Measurements from ENCODE around the gene CCT6A.
"Not testable (repeated sequence)": the region's sequence is repeated elsewhere in the genome, so short reads cannot be mapped to it uniquely, and the experiment has no call there.

Gene CCT6A

DNA sequence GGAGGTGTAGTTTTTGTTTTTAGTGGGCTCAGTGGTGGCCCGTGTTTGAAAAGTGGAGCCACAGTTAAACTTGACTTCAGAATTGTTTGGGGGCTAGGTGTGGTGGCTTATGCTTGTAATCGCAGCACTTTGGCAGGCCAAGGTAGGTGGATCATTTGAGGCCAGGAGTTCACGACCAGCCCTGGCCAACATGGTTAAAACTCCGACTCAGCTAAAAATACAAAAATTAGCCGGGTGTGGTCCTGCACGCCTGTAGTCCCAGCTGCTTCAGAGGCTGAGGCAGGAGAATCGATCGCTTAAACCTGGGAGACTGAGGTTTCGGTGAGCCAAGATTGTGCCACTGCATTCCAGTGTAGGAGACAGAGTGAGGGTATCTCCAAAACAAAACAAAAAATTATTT lies 1.8 kb downstream of the CCT6A start:
- peak overlapping the region; percentile 37 for H3K27ac ChIP-seq (ENCODE audit: low read depth, low read length, severe bottlenecking)
- peaks cover 58% of the 10 kb centered on the region for H3K36me3 ChIP-seq (ENCODE audit: control insufficient read depth, insufficient read depth, low read length)
- peak overlapping the region; percentile 95 for H3K4me3 ChIP-seq (ENCODE audit: extremely low read depth, insufficient read depth, low read length, poor library complexity, severe bottlenecking)
- no peaks in the 10 kb centered on the region for H3K9me3 ChIP-seq (ENCODE audit: control insufficient read depth, low read length)
- H3K4me1 ChIP-seq (ENCODE audit: control insufficient read depth, insufficient read depth, low read length, poor library complexity, severe bottlenecking) = peaks cover 19% of the 10 kb centered on the region
- 85% methylated on average over 7 to 9 of the region's 9 CpGs for WGBS, 2 experiments (ENCODE audit: insufficient coverage in 2 of 2)

DNA sequence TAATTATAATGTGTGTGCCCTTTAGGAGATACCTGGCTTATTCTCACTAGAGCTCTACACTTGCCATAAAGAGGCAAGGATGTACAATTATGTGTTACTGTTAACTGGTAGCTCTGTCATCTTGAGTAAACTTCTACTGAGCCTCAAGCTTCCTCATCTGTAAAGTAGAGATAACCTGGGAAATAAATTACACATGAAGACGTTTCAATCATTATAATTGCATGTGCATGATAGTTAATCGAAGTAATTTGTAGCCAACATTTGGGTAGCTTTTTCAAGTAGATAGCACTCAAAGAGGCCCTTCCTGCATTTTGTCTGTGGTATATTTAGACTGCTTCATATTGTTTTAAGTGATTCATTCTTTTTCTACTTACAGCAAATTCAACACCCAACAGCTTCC lies 2.4 kb downstream of the CCT6A start:
- H3K4me1 ChIP-seq (ENCODE audit: control insufficient read depth, insufficient read depth, low read length, poor library complexity, severe bottlenecking) = peaks cover 19% of the 10 kb centered on the region
- 100% methylated on average over 1 of the region's 2 CpGs; no CpG with 5 or more reads in 1 of the 2 experiments for WGBS, 2 experiments (ENCODE audit: insufficient coverage in 2 of 2)
- peaks cover 64% of the 10 kb centered on the region for H3K36me3 ChIP-seq (ENCODE audit: control insufficient read depth, insufficient read depth, low read length)
- H3K9me3 ChIP-seq (ENCODE audit: control insufficient read depth, low read length) = no peaks in the 10 kb centered on the region
- H3K4me3 ChIP-seq (ENCODE audit: extremely low read depth, insufficient read depth, low read length, poor library complexity, severe bottlenecking) = no peak overlapping the region
- H3K27ac ChIP-seq (ENCODE audit: low read depth, low read length, severe bottlenecking) = no peak overlapping the region

DNA sequence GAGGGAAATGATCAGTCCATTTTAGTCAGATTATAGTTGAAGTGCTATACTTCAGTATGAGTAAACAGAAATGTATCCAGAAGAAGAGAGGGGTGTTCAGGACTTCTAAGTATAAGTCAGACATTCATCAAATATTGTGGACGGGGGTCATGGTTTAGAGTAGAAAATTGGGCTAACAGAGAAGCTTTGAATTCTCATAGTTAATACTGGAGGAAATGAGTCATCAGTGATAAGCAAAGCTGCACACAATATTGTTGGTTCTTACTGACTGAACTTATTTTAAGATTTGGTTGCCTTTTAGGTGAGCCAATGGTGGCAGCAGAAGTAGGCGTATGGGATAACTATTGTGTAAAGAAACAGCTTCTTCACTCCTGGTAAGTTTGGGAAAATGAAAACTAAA lies 10.8 kb downstream of the CCT6A start:
- no peaks in the 10 kb centered on the region for H3K9me3 ChIP-seq (ENCODE audit: control insufficient read depth, low read length)
- H3K4me3 ChIP-seq (ENCODE audit: extremely low read depth, insufficient read depth, low read length, poor library complexity, severe bottlenecking) = no peak overlapping the region
- H3K36me3 ChIP-seq (ENCODE audit: control insufficient read depth, insufficient read depth, low read length) = peaks cover 58% of the 10 kb centered on the region
- peaks cover 42% of the 10 kb centered on the region for H3K4me1 ChIP-seq (ENCODE audit: control insufficient read depth, insufficient read depth, low read length, poor library complexity, severe bottlenecking)
- WGBS, 2 experiments (ENCODE audit: insufficient coverage in 2 of 2) = 83% methylated on average over 2 of the region's 2 CpGs; no CpG with 5 or more reads in 1 of the 2 experiments
- peak overlapping the region; percentile 88 for H3K27ac ChIP-seq (ENCODE audit: low read depth, low read length, severe bottlenecking)

DNA sequence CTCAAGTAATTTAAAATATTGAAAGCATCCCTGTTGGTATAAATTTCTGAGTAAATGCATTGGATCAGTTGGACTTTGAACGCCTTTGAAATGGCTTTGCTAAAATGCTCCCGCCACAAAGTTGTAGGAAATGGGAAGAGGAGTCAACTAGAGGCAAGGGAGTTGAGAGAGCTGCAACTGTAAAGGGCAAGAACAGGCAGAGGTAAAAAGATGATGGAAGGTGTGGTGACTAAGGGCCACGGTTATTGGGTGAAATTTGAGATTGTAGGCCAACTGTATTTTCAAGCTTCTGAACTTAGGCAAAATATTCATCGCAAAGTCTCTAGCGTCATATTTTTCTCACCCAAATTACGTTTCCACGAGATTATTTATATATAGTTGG lies 11.9 kb downstream of the CCT6A start:
- Histone ChIP-seq H3K4me1 (ENCODE audit: control insufficient read depth, insufficient read depth, low read length, poor library complexity, severe bottlenecking) (peaks cover 39% of the 10 kb centered on the region), H3K27ac (ENCODE audit: low read depth, low read length, severe bottlenecking) (peak overlapping the region; percentile 88), H3K9me3 (ENCODE audit: control insufficient read depth, low read length) (no peaks in the 10 kb centered on the region), H3K36me3 (ENCODE audit: control insufficient read depth, insufficient read depth, low read length) (peaks cover 53% of the 10 kb centered on the region), H3K4me3 (ENCODE audit: extremely low read depth, insufficient read depth, low read length, poor library complexity, severe bottlenecking) (no peak overlapping the region)
- WGBS, 2 experiments (ENCODE audit: insufficient coverage in 2 of 2) = 91 to 94% methylated on average over 3 of the region's 7 CpGs

DNA sequence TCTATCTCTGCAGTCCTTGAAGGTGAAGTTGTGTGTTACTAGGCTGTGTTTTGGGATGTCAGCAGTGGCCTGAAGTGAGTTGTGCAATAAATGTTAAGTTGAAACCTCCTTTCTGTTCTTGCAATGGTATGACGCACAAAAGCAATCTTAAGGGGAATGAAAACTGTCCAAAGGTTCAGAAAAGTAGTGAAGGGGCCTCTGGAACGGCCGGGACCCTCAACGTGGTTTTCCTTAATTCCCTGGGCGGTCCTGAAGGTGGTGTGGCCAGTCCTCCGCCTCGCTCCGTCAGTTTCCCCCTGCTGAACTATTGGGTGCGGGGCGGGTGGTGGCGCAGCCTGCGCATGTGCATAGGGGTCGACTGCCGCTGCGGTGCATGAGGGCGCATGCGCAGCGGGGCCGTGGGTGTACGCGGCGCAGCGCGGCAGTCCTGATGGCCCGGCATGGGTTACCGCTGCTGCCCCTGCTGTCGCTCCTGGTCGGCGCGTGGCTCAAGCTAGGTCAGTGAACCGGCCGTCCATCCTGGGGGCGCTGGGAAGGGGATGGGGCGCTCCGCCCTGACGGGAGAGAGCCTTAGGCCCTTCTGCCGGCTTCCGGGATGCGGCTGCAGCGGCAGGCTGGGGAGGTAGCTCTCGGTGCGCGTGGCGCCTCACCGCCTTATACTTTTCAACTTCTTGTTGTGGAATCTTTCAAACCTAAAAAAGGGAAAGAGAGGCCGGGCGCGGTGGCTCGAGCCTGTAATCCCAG lies 12.5 kb downstream of the CCT6A start, which contains the start of gene SUMF2:
TSS of gene SUMF2 (plus strand) at position 405 of the 744 bp plus-strand sequence. CDS start at position 431, 26 bp downstream.
- Histone ChIP-seq H3K4me1 (ENCODE audit: control insufficient read depth, insufficient read depth, low read length, poor library complexity, severe bottlenecking) (peaks cover 37% of the 10 kb centered on the region), H3K4me3 (ENCODE audit: extremely low read depth, insufficient read depth, low read length, poor library complexity, severe bottlenecking) (peak within 1 kb of the TSS; percentile 78), H3K27ac (ENCODE audit: low read depth, low read length, severe bottlenecking) (peak within 1 kb of the TSS; percentile 88), H3K36me3 (ENCODE audit: control insufficient read depth, insufficient read depth, low read length) (peaks cover 53% of the 10 kb centered on the region), H3K9me3 (ENCODE audit: control insufficient read depth, low read length) (no peaks in the 10 kb centered on the region)
- WGBS, 2 experiments (ENCODE audit: insufficient coverage in 2 of 2) = 2% methylated on average over 31 to 35 of the region's 49 CpGs

DNA sequence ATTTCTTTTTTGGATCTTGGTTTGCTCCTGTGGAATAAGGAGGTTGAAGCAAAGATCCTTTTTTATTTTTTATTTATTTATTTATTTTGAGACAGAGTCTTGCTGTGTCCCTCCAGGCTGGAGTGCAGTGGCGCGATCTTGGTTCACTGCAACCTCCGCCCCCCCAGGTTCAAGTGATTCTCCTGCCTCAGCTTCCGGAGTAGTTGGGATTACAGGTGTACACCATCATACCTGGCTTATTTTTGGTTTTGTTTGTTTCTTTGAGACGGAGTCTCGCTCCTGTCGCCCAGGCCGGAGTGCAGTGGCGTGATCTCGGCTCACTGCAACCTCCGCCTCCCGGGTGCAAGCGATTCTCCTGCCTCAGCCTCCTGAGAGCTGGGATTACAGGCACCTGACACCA lies 14.8 kb downstream of the CCT6A start:
- WGBS, 2 experiments (ENCODE audit: insufficient coverage in 2 of 2) = 94 to 97% methylated on average over 12 to 13 of the region's 13 CpGs
- Histone ChIP-seq H3K36me3 (ENCODE audit: control insufficient read depth, insufficient read depth, low read length) (peaks cover 54% of the 10 kb centered on the region), H3K4me1 (ENCODE audit: control insufficient read depth, insufficient read depth, low read length, poor library complexity, severe bottlenecking) (peaks cover 17% of the 10 kb centered on the region)
- not testable (repeated sequence) for H3K9me3 ChIP-seq (ENCODE audit: control insufficient read depth, low read length); H3K4me3 ChIP-seq (ENCODE audit: extremely low read depth, insufficient read depth, low read length, poor library complexity, severe bottlenecking); H3K27ac ChIP-seq (ENCODE audit: low read depth, low read length, severe bottlenecking)

DNA sequence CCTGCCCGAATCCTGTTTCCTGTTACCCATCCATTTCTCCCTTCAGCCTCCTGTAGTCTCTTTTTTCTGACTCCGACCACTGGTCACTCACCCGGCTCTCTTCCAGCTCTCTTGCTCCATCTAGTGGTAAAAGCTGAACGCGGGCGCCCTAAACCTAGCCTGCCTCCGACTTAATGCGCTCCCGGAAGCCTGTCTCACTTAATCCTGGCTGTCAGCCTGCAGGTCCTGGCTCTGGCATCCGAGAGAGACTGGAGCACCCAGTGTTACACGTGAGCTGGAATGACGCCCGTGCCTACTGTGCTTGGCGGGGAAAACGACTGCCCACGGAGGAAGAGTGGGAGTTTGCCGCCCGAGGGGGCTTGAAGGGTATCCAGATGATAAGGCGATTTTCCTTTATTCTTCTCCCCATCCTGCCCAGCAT lies 22.8 kb downstream of the CCT6A start:
- peaks cover 63% of the 10 kb centered on the region for H3K36me3 ChIP-seq (ENCODE audit: control insufficient read depth, insufficient read depth, low read length)
- H3K4me3 ChIP-seq (ENCODE audit: extremely low read depth, insufficient read depth, low read length, poor library complexity, severe bottlenecking) = no peak overlapping the region
- no peaks in the 10 kb centered on the region for H3K4me1 ChIP-seq (ENCODE audit: control insufficient read depth, insufficient read depth, low read length, poor library complexity, severe bottlenecking)
- H3K27ac ChIP-seq (ENCODE audit: low read depth, low read length, severe bottlenecking) = no peak overlapping the region
- no peaks in the 10 kb centered on the region for H3K9me3 ChIP-seq (ENCODE audit: control insufficient read depth, low read length)
- 28 to 41% methylated on average over 16 to 19 of the region's 19 CpGs for WGBS, 2 experiments (ENCODE audit: insufficient coverage in 2 of 2)

DNA sequence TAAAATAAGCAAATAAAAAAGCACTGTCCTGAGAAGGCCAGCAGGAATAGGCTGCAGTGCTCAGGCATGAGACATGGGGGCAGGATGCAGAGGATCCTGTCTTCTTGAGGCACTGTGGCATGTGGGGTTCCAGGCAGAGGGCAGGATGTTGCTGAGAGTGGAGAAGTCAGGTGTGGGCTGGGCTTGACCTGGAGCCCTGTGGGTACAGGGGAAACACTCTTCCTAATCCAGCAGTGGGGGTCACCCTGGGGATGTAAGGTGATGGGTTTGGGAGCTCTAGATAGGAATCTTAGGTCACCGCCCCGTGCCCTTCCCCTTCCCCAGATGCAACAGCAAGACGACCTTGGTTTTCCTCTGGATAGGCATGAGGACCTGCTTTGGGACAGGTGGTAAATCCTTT lies 26.1 kb downstream of the CCT6A start:
- Histone ChIP-seq H3K36me3 (ENCODE audit: control insufficient read depth, insufficient read depth, low read length) (peaks cover 52% of the 10 kb centered on the region), H3K9me3 (ENCODE audit: control insufficient read depth, low read length) (no peaks in the 10 kb centered on the region), H3K4me3 (ENCODE audit: extremely low read depth, insufficient read depth, low read length, poor library complexity, severe bottlenecking) (no peak overlapping the region), H3K4me1 (ENCODE audit: control insufficient read depth, insufficient read depth, low read length, poor library complexity, severe bottlenecking) (no peaks in the 10 kb centered on the region), H3K27ac (ENCODE audit: low read depth, low read length, severe bottlenecking) (no peak overlapping the region)
- WGBS, 2 experiments (ENCODE audit: insufficient coverage in 2 of 2) = no CpG with 5 or more reads among the region's 3 CpGs

DNA sequence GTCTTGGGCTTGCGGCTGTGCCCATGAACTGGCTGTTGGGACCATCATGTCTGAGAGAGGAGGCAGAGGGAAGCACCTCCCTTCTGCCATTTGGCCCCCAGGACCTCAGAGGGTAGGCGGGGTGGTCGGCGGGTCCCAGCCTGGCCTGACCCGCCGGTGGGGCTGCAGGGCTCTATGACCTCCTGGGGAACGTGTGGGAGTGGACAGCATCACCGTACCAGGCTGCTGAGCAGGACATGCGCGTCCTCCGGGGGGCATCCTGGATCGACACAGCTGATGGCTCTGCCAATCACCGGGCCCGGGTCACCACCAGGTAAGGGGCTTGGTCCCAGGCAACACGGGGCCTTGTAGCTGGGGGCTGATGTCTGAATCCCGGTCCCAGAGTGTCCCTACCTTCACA lies 26.6 kb downstream of the CCT6A start:
- Histone ChIP-seq H3K4me3 (ENCODE audit: extremely low read depth, insufficient read depth, low read length, poor library complexity, severe bottlenecking) (no peak overlapping the region), H3K4me1 (ENCODE audit: control insufficient read depth, insufficient read depth, low read length, poor library complexity, severe bottlenecking) (no peaks in the 10 kb centered on the region)
- WGBS, 2 experiments (ENCODE audit: insufficient coverage in 2 of 2) = 95 to 96% methylated on average over 12 to 13 of the region's 16 CpGs

DNA sequence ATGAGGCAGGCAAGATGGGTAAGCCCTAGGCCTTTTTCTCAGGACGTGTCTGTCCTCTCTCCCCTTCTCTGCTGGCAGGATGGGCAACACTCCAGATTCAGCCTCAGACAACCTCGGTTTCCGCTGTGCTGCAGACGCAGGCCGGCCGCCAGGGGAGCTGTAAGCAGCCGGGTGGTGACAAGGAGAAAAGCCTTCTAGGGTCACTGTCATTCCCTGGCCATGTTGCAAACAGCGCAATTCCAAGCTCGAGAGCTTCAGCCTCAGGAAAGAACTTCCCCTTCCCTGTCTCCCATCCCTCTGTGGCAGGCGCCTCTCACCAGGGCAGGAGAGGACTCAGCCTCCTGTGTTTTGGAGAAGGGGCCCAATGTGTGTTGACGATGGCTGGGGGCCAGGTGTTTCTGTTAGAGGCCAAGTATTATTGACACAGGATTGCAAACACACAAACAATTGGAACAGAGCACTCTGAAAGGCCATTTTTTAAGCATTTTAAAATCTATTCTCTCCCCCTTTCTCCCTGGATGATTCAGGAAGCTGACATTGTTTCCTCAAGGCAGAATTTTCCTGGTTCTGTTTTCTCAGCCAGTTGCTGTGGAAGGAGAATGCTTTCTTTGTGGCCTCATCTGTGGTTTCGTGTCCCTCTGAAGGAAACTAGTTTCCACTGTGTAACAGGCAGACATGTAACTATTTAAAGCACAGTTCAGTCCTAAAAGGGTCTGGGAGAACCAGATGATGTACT lies 28.1 kb downstream of the CCT6A start:
- no peaks in the 10 kb centered on the region for H3K4me1 ChIP-seq (ENCODE audit: control insufficient read depth, insufficient read depth, low read length, poor library complexity, severe bottlenecking)
- no peak overlapping the region for H3K27ac ChIP-seq (ENCODE audit: low read depth, low read length, severe bottlenecking)
- H3K4me3 ChIP-seq (ENCODE audit: extremely low read depth, insufficient read depth, low read length, poor library complexity, severe bottlenecking) = no peak overlapping the region
- peaks cover 45% of the 10 kb centered on the region for H3K36me3 ChIP-seq (ENCODE audit: control insufficient read depth, insufficient read depth, low read length)
- WGBS, 2 experiments (ENCODE audit: insufficient coverage in 2 of 2) = 79 to 91% methylated on average over 7 to 8 of the region's 12 CpGs
- no peaks in the 10 kb centered on the region for H3K9me3 ChIP-seq (ENCODE audit: control insufficient read depth, low read length)

More for the DNA sequence above, 26.6 kb downstream of the CCT6A start:
- peaks cover 47% of the 10 kb centered on the region for H3K36me3 ChIP-seq (ENCODE audit: control insufficient read depth, insufficient read depth, low read length)
- H3K9me3 ChIP-seq (ENCODE audit: control insufficient read depth, low read length) = no peaks in the 10 kb centered on the region
- no peak overlapping the region for H3K27ac ChIP-seq (ENCODE audit: low read depth, low read length, severe bottlenecking)

All from mesodermal cell (in vitro differentiated cells).